ENCODE measurements around the gene WIPF1. TPM values are rescaled to one million over a fixed set of nuclear protein-coding genes. Genes with fewer than 3 reads are reported as not detected.

The WIPF1 gene
- total and polyA plus RNA-seq, 2 of the 13 experiments (the other 11 are each of a cell fraction or from before 2014, with no cell fraction given) = 0.01 TPM; not detected in 1

- no peaks in the 10 kb centered on the region for H4K20me1 ChIP-seq (ENCODE audit: insufficient read depth, low read length)
- ATAC-seq (no peak), FAIRE-seq (no peak), DNase-seq (ENCODE audit: low spot score) (no peak)
- H3K9ac ChIP-seq (ENCODE audit: insufficient read depth, low read depth, low read length) = no peak overlapping the region
- H3K9me3 ChIP-seq (ENCODE audit: low read length) = no peaks in the 10 kb centered on the region
- H3K4me3 ChIP-seq (replicated peaks in 1 of 3; ENCODE audit: insufficient read depth in 1 of 3, low read depth in 2 of 3, low read length in 3 of 3) = no peak overlapping the region
- no TSS peak for BruUV-seq (replicated peaks)
- no peak overlapping the region for H2AFZ ChIP-seq (ENCODE audit: low read length)
- ChIA-PET CTCF (ENCODE audit: low intra/inter-chr PET ratio, low total read pairs) (no interaction called here), POLR2A (no interaction called here)
- intact Hi-C loops (cut with micrococcal nuclease; ENCODE audit: unreplicated experiment) = no loop called here
- H3K27ac ChIP-seq (ENCODE audit: extremely low read length, insufficient read depth, low read length) = no peak overlapping the region
- no peak overlapping the region for H3K4me2 ChIP-seq (ENCODE audit: low read depth, low read length)
- 20% methylated on average over 7 of the region's 7 CpGs for WGBS (ENCODE audit: low lambda C conversion rate)
- peaks cover 0 to 18% of the 10 kb centered on the region in 2 experiments; a peak in 2 of 5 replicates for H3K27me3 ChIP-seq (ENCODE audit: control insufficient read depth in 1 of 2, insufficient read depth in 2 of 2, low read length in 2 of 2)
- no peaks in the 10 kb centered on the region for H3K79me2 ChIP-seq (ENCODE audit: insufficient read depth, low read length)
- in situ Hi-C loops (cut with HindIII; ENCODE audit: extremely low pct_ligation_motif_present, low pct_unique_long_range_greater_than_20kb) = no loop called here
- no peaks in the 10 kb centered on the region for H3K36me3 ChIP-seq (replicated peaks in 1 of 2; ENCODE audit: control insufficient read depth in 1 of 2, insufficient read depth in 2 of 2, low read length in 2 of 2)
- H3K4me1 ChIP-seq (ENCODE audit: insufficient read depth, low read length) = 0 out of 2 replicates have a peak, but pooled peaks cover 8% of the 10 kb centered on the region
- TF ChIP-seq ZNF749 (CRISPR knock-in tag; IDR thresholded peaks at IDR 0.05; ENCODE audit: borderline replicate concordance) (no peak), TBX3 (IDR thresholded peaks at IDR 0.05; ENCODE audit: borderline replicate concordance) (no peak), ZNF430 (CRISPR knock-in tag; IDR thresholded peaks at IDR 0.05) (no peak), REST (IDR thresholded peaks at IDR 0.05; ENCODE audit: borderline replicate concordance in 1 of 2, low read depth in 1 of 2, low read length in 2 of 2) (no peak), SAP130 (CRISPR knock-in tag; IDR thresholded peaks at IDR 0.05; ENCODE audit: low read depth) (no peak), ATF1 (CRISPR knock-in tag; IDR thresholded peaks at IDR 0.05) (no peak), LCORL (IDR thresholded peaks at IDR 0.05) (no peak), LCORL (CRISPR knock-in tag; IDR thresholded peaks at IDR 0.05) (no peak), DRAP1 (CRISPR knock-in tag; IDR thresholded peaks at IDR 0.05) (no peak), RBFOX2 (IDR thresholded peaks at IDR 0.05; ENCODE audit: low read depth, low read length) (no peak), ZNF563 (CRISPR knock-in tag; IDR thresholded peaks at IDR 0.05) (no peak), ZNF850 (CRISPR knock-in tag; conservative IDR thresholded peaks at IDR 0.05) (no peak), SNAPC4 (CRISPR knock-in tag; IDR thresholded peaks at IDR 0.05) (no peak)
- TF ChIP-seq, protein P1, sequence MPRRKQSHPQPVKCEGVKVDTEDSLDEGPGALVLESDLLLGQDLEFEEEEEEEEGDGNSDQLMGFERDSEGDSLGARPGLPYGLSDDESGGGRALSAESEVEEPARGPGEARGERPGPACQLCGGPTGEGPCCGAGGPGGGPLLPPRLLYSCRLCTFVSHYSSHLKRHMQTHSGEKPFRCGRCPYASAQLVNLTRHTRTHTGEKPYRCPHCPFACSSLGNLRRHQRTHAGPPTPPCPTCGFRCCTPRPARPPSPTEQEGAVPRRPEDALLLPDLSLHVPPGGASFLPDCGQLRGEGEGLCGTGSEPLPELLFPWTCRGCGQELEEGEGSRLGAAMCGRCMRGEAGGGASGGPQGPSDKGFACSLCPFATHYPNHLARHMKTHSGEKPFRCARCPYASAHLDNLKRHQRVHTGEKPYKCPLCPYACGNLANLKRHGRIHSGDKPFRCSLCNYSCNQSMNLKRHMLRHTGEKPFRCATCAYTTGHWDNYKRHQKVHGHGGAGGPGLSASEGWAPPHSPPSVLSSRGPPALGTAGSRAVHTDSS (CRISPR knock-in tag; conservative IDR thresholded peaks at IDR 0.05) = no peak
Observed at GRCh38 chr2:174610243-174610995, 12.8 kb upstream of the WIPF1 start.
